SHP77 (cell line): ENCODE measurements around the gene SCN10A.
A peak's percentile ranks its signal among the peaks of the same experiment; 100 is the strongest.

Experiments
- DNase-seq, 2 experiments: peaks; one replicate each; lab custom pipeline; 2025; lab: John Stamatoyannopoulos, UW

SCN10A gene

DNA sequence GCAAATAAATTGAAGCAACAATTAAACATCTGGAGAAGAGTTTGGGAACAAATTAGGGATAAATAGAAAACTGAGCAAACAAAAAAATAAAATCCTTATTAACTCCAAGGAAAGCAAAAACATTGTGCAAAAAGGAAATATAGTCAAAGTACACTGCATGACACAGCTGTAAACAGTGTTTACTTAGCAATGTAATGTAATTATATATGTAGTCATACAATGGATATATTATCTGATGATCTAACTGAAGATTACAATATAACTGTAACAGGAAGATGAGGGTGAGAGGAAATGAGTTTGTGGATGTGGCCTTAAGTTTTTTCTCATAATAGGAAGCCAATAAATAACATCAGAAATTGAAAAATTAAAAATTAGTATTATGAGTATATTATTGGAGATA is 42.5 kb downstream of the SCN10A start:
- DNase-seq, result no peak

DNA sequence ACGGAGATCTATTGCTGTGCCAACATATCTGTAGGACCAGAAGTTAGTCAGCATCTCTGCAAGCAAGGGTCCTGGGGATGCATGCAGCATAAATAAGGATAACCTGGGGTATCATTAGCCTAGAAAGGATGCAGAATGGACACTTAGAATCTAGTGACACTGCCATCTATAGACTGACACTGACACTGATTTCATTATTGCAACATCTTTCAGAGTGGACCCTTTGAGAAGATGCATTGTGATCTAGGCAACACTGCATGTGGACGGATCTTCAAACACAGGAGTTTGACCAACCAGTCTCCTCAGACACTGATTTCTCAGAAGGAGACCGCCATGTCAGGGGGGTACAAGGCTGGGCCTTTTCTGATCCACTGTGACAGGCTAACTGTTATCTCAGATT is 52.4 kb downstream of the SCN10A start:
- no peak for DNase-seq

GRCh38 chr3:38758557-38758956 is 57.5 kb downstream of the SCN10A start:
- no peak for DNase-seq

- DNase-seq, result no peak
These were observed 58.3 kb downstream of the SCN10A start for GRCh38 chr3:38757721-38758120.

- no peak for DNase-seq
These were observed 59.1 kb downstream of the SCN10A start for GRCh38 chr3:38756892-38757291.

- DNase-seq, result no peak
These were observed 60.9 kb downstream of the SCN10A start for GRCh38 chr3:38755130-38755529.

- no peak for DNase-seq
These were observed 69.4 kb downstream of the SCN10A start for GRCh38 chr3:38746641-38747040.

DNA sequence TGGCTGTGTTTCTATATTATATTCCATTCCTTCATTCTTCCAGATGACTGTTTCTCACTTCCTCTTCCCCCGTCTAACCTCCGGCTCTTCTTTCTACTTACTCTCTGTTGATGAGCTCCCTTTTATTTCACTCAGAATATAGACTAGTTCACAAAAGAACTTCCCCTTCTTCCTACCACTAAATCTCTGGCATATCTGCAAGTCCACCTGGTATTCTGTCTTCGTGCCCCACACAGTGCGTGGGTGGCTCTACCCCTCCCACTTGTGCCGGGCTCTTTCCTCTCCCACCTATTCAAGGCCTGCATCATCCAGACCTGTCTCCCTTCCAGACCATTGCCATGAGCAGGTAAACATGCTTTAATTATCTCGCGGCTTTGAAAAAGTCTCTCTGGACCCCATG is 73.0 kb downstream of the SCN10A start:
- DNase-seq, result no peak

GRCh38 chr3:38742550-38742949 is 73.5 kb downstream of the SCN10A start:
- no peak for DNase-seq

DNA sequence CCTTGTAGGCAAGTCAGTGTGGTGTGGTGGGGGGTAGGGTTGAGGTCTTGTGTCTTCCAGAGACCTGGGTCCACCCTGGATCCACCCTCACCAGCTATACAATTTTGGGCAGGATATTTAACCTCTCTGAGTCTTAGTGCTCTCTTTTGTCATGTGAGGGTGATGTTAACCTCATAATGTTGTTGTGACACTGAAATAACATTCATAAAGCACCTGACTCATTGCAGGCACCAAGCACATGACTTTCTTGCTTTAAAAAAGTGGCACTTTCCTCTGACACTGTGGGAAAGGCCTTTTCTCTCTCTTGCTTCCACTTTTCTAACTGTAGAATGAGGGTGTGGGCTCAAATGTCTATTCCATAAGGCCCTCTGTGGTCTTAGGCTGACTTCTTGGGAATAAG is 75.5 kb downstream of the SCN10A start:
- DNase-seq, result no peak

GRCh38 chr3:38739931-38740330 is 76.1 kb downstream of the SCN10A start:
- DNase-seq, result no peak

GRCh38 chr3:38739396-38739689 is 76.7 kb downstream of the SCN10A start:
- DNase-seq, result no peak

DNA sequence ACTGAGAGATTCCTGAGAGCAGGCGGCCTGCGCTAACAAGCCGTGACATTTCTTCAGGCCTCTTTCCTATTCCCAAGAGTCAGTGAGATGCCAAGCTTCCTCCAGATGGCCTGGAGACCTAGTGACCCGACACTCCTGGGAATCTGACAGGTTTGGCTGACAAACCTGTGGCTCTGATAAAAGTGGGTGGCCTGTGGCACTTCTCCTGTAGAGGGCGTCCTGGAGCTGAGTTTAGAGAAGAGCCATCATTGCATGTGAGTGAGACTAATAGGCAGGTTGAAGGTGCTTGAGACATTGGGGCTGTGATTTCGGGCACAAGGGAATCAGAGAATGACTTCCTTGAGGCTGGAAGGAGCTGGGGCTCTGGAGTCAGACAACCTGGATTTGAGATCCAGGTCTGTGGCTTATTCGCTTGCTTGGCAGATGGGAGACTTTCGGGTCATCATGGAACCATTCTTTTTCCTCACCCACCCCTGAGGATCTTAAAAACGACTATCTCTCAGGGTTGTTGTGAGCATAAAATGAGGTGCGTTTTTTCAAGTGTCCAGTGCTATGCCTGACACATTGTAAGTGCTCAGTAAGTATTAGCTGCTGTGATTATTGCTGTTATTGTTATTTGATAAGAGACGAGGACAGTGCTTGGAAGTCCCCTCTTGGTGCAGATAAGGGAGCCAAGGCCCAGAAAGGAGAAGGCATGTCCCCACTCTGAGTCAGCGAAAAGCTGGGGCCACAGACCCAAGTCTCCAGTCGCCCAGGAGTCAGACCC is 77.2 kb downstream of the SCN10A start:
- peak; percentile 17 to 39 for DNase-seq

DNA sequence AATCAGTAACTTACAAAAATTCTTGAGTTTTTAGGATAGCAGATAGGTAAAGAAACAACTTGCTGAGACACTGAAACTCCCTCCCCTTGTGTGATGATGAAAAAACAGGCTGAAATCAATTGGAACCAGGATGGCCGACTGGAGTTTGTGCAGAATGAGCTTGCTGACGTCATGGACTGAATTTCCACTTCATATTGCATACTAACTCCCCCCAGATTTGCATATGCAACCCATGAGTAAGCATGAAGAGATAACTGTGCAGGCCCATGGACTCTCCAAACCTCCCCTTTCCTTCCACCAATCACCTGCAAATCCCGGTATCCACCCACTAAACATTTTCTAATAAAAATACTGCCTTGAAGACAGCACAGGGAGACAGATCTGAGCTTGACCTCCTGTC is 84.5 kb downstream of the SCN10A start:
- no peak for DNase-seq

- no peak for DNase-seq
These were observed 85.7 kb downstream of the SCN10A start for GRCh38 chr3:38730281-38730680.

DNA sequence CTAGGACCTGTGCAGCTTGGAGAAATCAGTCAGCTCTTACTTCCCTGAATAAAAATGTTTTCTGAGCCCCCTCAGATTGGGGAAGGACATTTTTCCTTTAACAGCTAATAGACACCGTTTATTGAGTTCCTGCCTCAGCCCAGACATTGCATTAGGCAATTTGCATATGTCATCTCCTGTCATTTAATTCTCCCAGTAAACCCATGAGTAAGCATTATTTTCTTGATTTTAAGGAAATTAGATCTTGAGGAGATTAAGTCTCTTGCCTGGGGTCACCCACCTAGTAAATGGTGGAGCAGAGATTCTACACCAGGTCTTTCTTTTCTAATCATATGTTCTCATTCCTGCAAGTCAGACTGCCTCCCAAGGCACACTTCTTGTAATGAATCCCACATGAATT is 88.0 kb downstream of the SCN10A start:
- no peak for DNase-seq

DNA sequence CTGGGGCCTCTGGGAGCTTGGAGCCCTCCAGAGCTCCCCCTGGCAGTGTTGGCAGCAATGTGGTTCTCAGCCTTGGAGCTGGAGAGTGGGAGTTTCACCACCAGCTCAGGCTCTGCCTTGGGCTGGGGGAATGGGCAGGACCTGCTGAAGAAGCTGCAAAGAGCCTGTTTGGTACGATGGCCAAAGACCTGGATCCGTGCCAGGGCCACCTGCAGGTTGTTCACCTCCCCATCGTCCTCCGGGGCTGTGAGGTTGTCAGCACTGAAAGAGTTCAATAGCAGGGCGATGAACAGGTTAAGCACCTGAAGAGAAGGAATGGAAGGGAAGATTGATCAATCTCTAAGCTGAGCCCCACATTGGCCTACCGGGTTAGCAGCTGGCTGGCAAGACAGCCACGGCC is 89.3 kb downstream of the SCN10A start:
- no peak for DNase-seq

- peak; percentile 11 to 34 for DNase-seq
These were observed 90.1 kb downstream of the SCN10A start for GRCh38 chr3:38725726-38726419.

DNA sequence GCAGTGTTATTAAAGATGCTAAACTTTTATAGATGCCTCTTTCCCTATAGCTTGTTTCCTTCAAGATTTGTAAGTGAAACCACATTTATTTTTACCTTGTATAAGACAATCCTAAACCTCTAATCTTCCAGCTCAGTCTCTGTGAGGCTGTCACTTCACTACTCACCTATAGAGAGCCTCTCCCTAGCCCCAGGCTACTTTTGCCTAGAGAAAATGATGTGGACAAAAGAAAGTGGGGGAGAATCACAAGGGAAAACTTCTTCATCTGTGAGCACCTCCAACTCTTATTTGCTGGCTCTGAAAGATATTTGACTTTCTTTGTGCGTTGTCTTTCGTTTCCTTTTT is 91.7 kb downstream of the SCN10A start:
- no peak for DNase-seq

- DNase-seq, result no peak
These were observed 92.2 kb downstream of the SCN10A start for GRCh38 chr3:38723569-38724391.

- DNase-seq, result no peak
These were observed 93.0 kb downstream of the SCN10A start for GRCh38 chr3:38722781-38723568.

DNA sequence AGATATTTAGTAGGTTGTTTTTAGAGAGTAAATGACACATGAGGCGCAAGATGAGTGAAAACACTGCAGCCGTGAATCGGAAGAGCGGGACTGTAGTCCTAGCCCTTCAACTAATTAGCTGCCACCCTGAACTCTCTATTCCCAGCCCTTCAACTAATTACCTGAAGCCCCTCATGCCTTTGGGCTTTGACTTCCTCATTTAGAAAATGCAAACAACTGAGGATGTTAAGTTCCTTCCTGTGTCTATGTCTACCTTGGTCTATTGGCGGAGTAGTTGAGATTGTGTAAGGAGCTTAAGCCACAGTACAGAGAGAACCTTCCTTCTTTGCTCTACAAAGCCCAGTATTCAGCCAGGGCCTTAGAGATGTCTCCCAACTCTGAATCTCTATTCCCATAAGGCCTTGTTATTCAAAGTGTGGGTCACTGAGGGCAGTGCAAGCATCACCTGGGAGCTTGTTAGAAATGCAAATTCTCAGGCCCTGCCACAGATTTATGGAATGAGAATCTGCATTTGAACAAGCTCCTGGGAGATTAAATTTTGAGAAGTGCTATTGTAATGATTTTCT is 94.7 kb downstream of the SCN10A start:
- DNase-seq, result no peak
